ENCODE measurements around the gene ARHGEF35.

- no peak for TF ChIP-seq CTCF (IDR thresholded peaks at IDR 0.05)
- no peak for TF ChIP-seq POLR2A (IDR thresholded peaks at IDR 0.05)
Measured at GRCh38 chr7:144148224-144148827, 47.3 kb downstream of the ARHGEF35 start.
